Upper lobe of right lung (tissue), 1 donor: ENCODE data around the gene FGGY. TPM values are rescaled to one million over a fixed set of nuclear protein-coding genes. Genes with fewer than 3 reads are reported as not detected.

Source experiments
- ATAC-seq: fragments of 200-7000 bp; cut with Tn5 transposase; one replicate; pipeline ENCODE4 v1.9.1; 2020; ENCODE audit warnings: mild to moderate bottlenecking, moderate library complexity
- DNase-seq: peaks from one replicate; pipeline ENCODE4 v3.0.0-alpha.2; 2020
- H3K27ac ChIP-seq: fragments of 200-600 bp; one replicate; pipeline ENCODE4 v1.8.0; 2022
- H3K27me3 ChIP-seq: fragments of 200-600 bp; one replicate; pipeline ENCODE4 v1.8.0; 2022; ENCODE audit warnings: mild to moderate bottlenecking
- H3K36me3 ChIP-seq: fragments of 200-600 bp; one replicate; pipeline ENCODE4 v1.8.0; 2022
- H3K4me1 ChIP-seq: fragments of 200-600 bp; one replicate; pipeline ENCODE4 v1.8.0; 2022
- H3K4me3 ChIP-seq: fragments of 200-600 bp; one replicate; pipeline ENCODE4 v1.8.0; 2022; ENCODE audit warnings: mild to moderate bottlenecking
- H3K9me3 ChIP-seq: fragments of 200-600 bp; one replicate; pipeline ENCODE4 v1.8.0; 2022
- intact Hi-C: fragments of 100-400 bp; cut with DNase I; formaldehyde crosslinking; loops from one replicate; pipeline ENCODE4 v1.11.0; 2022
- total RNA-seq: library from RNA; stranded (reverse); fragmentation: NEBNext Ultra II Directional; extraction: Animal tissue kit (Norgen Biotek cat#: 25700); gene quantifications from one replicate; pipeline ENCODE4 v1.2.1, GENCODE V29; 2021
- TF ChIP-seq, protein P1 (sequence below): fragments of 200-600 bp; IDR thresholded peaks from one replicate; pipeline ENCODE4 v1.8.0; 2022; ENCODE audit warnings: antibody characterized with exemption
- donor health status: DM: no; HTN: yes; CAD: no; lungs with severe emphysema.

Gene FGGY
- total RNA-seq, 1 donor from 2014 or later = 39.2 TPM

DNA sequence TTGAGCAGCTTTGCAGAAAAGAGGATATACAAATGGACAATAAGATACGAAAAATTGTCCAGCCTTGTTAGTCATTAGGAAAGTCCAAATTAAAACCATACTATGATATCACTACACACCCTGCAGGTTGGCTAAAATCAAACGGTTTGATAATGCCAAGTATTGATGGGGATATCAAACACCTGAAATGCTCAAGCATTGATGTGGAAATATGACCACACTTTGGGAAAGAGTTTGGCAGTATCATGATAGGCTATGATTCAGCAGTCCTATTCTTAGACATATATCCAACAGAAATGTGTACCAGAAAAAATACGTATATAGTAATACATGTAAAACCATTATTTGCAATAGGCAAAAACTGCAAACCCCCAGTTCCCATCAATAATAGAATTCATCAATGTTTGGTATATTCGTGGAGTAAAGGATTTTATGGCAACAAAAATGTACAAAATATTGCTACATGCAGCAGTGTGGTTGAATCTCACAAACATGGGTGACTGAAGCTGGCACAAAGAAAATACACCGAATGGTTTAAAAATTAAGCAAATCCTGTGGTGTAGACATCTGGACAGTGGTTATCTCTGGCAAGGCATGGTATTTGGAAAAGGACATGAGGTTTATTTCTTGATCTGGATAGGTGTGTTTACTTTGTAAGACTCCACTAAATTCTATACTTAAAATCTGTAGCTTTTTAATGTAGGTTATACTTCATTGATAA, 243.2 kb downstream of the FGGY start:
- H3K4me1 ChIP-seq = peaks cover 4% of the 10 kb centered on the region
- TF ChIP-seq, protein P1, sequence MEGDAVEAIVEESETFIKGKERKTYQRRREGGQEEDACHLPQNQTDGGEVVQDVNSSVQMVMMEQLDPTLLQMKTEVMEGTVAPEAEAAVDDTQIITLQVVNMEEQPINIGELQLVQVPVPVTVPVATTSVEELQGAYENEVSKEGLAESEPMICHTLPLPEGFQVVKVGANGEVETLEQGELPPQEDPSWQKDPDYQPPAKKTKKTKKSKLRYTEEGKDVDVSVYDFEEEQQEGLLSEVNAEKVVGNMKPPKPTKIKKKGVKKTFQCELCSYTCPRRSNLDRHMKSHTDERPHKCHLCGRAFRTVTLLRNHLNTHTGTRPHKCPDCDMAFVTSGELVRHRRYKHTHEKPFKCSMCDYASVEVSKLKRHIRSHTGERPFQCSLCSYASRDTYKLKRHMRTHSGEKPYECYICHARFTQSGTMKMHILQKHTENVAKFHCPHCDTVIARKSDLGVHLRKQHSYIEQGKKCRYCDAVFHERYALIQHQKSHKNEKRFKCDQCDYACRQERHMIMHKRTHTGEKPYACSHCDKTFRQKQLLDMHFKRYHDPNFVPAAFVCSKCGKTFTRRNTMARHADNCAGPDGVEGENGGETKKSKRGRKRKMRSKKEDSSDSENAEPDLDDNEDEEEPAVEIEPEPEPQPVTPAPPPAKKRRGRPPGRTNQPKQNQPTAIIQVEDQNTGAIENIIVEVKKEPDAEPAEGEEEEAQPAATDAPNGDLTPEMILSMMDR = no peak
- H3K4me3 ChIP-seq = no peak overlapping the region
- intact Hi-C loops = no loop called here
- H3K27me3 ChIP-seq = no peaks in the 10 kb centered on the region
- DNase-seq = no peak
- ATAC-seq = no peak
- no peaks in the 10 kb centered on the region for H3K36me3 ChIP-seq
- H3K9me3 ChIP-seq = no peaks in the 10 kb centered on the region
- no peak overlapping the region for H3K27ac ChIP-seq

GRCh38 chr1:59541161-59541560, 244.3 kb downstream of the FGGY start:
- no peaks in the 10 kb centered on the region for H3K9me3 ChIP-seq
- DNase-seq (no peak), ATAC-seq (no peak)
- no peaks in the 10 kb centered on the region for H3K36me3 ChIP-seq
- peaks cover 4% of the 10 kb centered on the region for H3K4me1 ChIP-seq
- no peaks in the 10 kb centered on the region for H3K27me3 ChIP-seq
- TF ChIP-seq, protein P1 = no peak
- no peak overlapping the region for H3K27ac ChIP-seq
- intact Hi-C loops = no loop called here
- H3K4me3 ChIP-seq = no peak overlapping the region

- DNase-seq = no peak
- intact Hi-C loops = no loop called here
- no peak for ATAC-seq
- Histone ChIP-seq H3K27me3 (no peaks in the 10 kb centered on the region), H3K4me3 (no peak overlapping the region), H3K9me3 (no peaks in the 10 kb centered on the region), H3K36me3 (no peaks in the 10 kb centered on the region), H3K27ac (no peak overlapping the region), H3K4me1 (peaks cover 4% of the 10 kb centered on the region)
- TF ChIP-seq, protein P1 = no peak
Measured at GRCh38 chr1:59541891-59542290, 245.0 kb downstream of the FGGY start.

DNA sequence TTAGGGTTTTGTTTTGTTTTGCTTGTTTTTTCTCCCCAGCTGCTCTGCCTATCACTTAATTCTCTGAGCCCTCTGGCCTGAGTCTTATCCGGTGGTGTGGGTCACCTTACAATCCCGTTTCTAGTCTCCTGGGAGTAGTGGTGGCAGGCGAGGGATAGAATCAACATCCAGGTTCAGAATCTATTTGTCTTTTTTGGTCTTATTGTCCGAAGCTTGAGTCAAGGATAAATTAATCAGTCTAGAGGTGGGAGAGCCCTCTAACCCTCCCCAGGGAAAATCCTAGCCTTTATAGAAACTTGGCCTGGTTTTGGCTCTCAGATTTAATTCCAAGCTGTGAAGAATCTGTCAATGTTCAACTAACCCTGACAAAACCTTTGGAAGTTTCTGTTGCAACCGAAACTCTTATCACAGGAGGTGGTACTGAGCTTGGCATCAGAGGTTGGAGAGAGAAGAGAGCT, 246.3 kb downstream of the FGGY start:
- intact Hi-C loops = no loop called here
- H3K27me3 ChIP-seq = no peaks in the 10 kb centered on the region
- H3K4me1 ChIP-seq = peaks cover 4% of the 10 kb centered on the region
- no peak overlapping the region for H3K27ac ChIP-seq
- no peaks in the 10 kb centered on the region for H3K36me3 ChIP-seq
- TF ChIP-seq, protein P1 = no peak
- ATAC-seq = peak; percentile 60
- no peaks in the 10 kb centered on the region for H3K9me3 ChIP-seq
- DNase-seq = no peak
- H3K4me3 ChIP-seq = no peak overlapping the region

DNA sequence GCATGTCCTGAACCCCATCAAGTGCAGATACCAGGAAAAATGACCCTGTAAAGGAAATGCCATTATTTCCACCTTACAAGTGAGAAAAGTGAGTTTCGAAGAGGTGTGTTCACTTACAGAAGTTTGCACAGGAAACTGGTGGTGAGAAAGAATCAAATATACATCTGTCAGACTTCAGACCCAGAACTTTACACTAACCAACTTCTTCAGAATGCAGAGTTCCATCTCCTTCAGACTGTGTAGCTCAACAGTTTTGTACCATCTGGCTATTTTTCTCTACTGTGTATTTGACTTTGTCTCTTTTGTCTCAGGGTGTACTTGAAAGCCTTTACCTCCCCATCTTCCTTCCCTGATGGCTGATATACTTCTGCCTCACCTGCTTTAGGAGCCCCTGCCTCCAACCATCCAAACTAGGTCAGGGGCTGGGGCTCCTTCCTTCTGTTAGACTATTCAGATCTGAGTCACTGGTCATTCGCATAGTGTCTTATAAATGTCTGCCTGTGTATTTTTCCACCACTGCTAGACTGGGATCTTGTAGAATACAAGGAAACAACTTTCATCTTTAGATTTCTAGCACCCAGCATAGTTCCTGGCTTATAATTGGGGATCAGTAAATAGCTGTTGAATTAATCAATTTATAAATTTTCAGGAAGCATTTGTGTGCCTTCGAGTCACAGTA, 247.9 kb downstream of the FGGY start:
- Histone ChIP-seq H3K4me1 (peaks cover 4% of the 10 kb centered on the region), H3K27ac (no peak overlapping the region), H3K36me3 (no peaks in the 10 kb centered on the region), H3K9me3 (no peaks in the 10 kb centered on the region), H3K27me3 (no peaks in the 10 kb centered on the region), H3K4me3 (no peak overlapping the region)
- ATAC-seq (no peak), DNase-seq (no peak)
- intact Hi-C loops = no loop called here
- TF ChIP-seq, protein P1 = no peak
